Neutrophil (primary cell): ENCODE measurements around the gene RYR2.

Source experiments
- H3K27ac ChIP-seq: fragments of 200-600 bp; sonication (generic); 2 replicates; pipeline ENCODE4 v1.5.1; 2016; ENCODE audit warnings: mild to moderate bottlenecking, moderate library complexity
- H3K27me3 ChIP-seq: fragments of 200-600 bp; sonication (generic); 2 replicates; pipeline ENCODE4 v1.6.0; 2016; ENCODE audit warnings: mild to moderate bottlenecking
- H3K36me3 ChIP-seq: fragments of 200-600 bp; sonication (generic); 2 replicates; pipeline ENCODE4 v1.5.1; 2017
- H3K4me1 ChIP-seq, 2 experiments: fragments of 200-600 bp in 1 of 2; sonication (generic) in 1 of 2; 1 replicate in 1 of 2; 2 replicates in 1 of 2; pipeline versions ENCODE4 v1.5.1 to v1.6.1; 2013 to 2016; ENCODE audit warnings: low read depth in 1 of 2, low read length in 1 of 2, mild to moderate bottlenecking in 1 of 2, moderate library complexity in 1 of 2; ENCODE audit not compliant: control insufficient read depth in 1 of 2, insufficient read depth in 1 of 2
- H3K4me3 ChIP-seq, 2 experiments: fragments of 200-600 bp in 1 of 2; sonication (generic) in 1 of 2; 1 replicate in 1 of 2; 2 replicates in 1 of 2; pipeline ENCODE4 v1.5.1; 2013 to 2016; ENCODE audit warnings: low read depth in 1 of 2, low read length in 1 of 2, mild to moderate bottlenecking in 1 of 2, moderate library complexity in 1 of 2
- H3K9me3 ChIP-seq: fragments of 200-600 bp; sonication (generic); 2 replicates; pipeline ENCODE4 v1.5.1; 2016
- TF ChIP-seq, protein P1 (sequence below): fragments of 200-600 bp; sonication (generic); IDR thresholded peaks from 2 replicates; pipeline ENCODE4 v1.5.1; 2016; ENCODE audit warnings: antibody characterized with exemption

Gene RYR2

DNA sequence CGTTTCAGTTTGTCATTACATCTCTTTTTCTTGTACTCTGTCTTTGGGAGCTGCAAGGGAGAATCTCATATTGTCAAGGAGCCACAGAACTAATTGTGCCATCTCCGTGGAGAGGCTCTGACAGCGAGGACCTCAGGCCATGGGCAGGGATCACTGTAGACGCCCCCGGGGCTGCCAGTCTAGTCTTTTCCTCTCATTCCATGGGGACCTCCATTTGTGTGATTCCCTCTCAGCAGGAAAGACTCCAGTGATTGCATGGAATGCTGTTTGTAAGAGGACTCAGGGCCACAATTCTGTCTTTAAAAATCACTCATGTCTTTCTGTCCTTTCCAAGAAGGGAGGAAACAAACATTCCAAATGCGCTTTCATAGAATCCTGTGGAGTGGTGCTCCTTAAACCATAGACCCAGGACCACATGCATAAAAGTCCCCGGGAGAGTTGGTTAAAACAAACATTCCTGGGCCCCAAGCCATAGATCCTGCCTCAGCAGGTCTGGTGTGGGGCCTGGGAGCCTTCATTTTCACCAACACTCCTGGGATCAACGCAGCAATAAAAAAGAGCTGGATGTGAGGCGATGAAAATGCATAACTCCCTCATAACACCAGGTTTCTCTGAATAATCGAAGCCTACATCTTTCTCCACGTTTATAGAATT, 744.2 kb downstream of the RYR2 start:
- TF ChIP-seq, protein P1, sequence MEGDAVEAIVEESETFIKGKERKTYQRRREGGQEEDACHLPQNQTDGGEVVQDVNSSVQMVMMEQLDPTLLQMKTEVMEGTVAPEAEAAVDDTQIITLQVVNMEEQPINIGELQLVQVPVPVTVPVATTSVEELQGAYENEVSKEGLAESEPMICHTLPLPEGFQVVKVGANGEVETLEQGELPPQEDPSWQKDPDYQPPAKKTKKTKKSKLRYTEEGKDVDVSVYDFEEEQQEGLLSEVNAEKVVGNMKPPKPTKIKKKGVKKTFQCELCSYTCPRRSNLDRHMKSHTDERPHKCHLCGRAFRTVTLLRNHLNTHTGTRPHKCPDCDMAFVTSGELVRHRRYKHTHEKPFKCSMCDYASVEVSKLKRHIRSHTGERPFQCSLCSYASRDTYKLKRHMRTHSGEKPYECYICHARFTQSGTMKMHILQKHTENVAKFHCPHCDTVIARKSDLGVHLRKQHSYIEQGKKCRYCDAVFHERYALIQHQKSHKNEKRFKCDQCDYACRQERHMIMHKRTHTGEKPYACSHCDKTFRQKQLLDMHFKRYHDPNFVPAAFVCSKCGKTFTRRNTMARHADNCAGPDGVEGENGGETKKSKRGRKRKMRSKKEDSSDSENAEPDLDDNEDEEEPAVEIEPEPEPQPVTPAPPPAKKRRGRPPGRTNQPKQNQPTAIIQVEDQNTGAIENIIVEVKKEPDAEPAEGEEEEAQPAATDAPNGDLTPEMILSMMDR: no peak
- Histone ChIP-seq H3K27ac (no peak overlapping the region), H3K27me3 (no peaks in the 10 kb centered on the region), H3K4me1 (no peaks in the 10 kb centered on the region), H3K36me3 (no peaks in the 10 kb centered on the region), H3K9me3 (no peaks in the 10 kb centered on the region), H3K4me3 (no peak overlapping the region)

DNA sequence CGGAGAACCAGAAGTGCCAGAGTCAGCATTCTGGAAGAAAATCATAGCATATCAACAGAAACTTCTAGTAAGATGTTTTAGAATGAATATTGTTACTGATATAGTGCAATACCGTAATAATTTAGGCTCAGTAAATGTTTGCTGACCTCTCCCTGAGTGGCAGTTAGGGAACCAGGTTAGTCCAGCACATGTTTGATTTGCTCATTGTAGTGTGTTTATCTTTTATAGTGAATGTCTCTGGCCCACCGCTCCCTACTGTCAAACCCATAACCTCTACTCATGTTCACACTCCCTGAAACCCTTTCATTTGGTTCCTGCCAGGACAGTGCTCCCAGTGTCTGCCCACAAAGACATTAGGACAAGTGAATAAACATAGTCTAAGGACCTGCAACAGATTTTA, 746.1 kb downstream of the RYR2 start:
- TF ChIP-seq, protein P1: no peak
- no peaks in the 10 kb centered on the region for H3K4me1 ChIP-seq

DNA sequence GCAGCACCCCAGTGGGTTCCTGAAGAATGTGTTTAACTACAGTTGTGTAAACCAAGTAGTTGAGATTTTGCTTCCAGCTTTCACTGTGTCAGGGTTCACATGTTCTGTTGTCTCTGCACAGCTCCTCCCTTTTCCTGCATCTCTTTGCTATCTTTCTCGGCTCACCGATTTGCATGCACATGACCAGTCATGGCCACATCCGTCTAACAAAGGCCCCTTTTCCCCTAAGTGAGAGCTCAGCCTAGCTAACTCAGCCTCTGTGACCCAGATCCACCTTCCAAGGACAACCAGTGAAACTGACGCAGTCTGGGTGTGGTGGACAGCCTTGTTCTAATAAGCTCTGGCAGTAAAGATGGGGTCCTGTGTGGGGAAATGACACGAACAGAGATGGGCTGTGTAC, 747.6 kb downstream of the RYR2 start:
- H3K27me3 ChIP-seq: no peaks in the 10 kb centered on the region
- TF ChIP-seq, protein P1: no peak

More for the DNA sequence above, 746.1 kb downstream of the RYR2 start:
- no peaks in the 10 kb centered on the region for H3K9me3 ChIP-seq
- no peaks in the 10 kb centered on the region for H3K27me3 ChIP-seq
- no peak overlapping the region for H3K4me3 ChIP-seq
- H3K27ac ChIP-seq: no peak overlapping the region
- no peaks in the 10 kb centered on the region for H3K36me3 ChIP-seq

DNA sequence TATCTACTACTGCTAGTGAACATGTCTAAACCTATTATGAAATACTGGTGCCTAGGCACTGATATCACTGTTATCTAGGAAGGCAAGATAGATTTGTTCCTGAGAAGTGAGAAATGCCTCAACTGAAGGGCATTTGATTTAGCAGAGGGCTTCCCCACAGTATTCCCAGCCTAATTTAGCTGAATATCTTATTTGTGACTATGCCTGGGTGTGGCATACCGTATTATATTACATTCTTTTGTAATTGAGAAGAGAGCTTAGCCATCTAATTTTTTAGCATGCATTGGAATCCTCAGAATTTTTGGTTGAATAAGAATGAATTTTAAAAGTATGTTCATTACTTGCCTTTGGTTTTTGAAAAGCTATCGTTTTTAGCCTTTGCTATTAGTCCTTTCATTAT, 749.6 kb downstream of the RYR2 start:
- no peaks in the 10 kb centered on the region for H3K4me1 ChIP-seq
- TF ChIP-seq, protein P1: no peak
- H3K4me3 ChIP-seq: no peak overlapping the region
- no peaks in the 10 kb centered on the region for H3K9me3 ChIP-seq
- no peaks in the 10 kb centered on the region for H3K27me3 ChIP-seq
- no peak overlapping the region for H3K27ac ChIP-seq
- H3K36me3 ChIP-seq: no peaks in the 10 kb centered on the region

More for the DNA sequence above, 747.6 kb downstream of the RYR2 start:
- H3K9me3 ChIP-seq: no peaks in the 10 kb centered on the region
- no peaks in the 10 kb centered on the region for H3K4me1 ChIP-seq
- H3K36me3 ChIP-seq: no peaks in the 10 kb centered on the region
- H3K27ac ChIP-seq: no peak overlapping the region
- H3K4me3 ChIP-seq: no peak overlapping the region

DNA sequence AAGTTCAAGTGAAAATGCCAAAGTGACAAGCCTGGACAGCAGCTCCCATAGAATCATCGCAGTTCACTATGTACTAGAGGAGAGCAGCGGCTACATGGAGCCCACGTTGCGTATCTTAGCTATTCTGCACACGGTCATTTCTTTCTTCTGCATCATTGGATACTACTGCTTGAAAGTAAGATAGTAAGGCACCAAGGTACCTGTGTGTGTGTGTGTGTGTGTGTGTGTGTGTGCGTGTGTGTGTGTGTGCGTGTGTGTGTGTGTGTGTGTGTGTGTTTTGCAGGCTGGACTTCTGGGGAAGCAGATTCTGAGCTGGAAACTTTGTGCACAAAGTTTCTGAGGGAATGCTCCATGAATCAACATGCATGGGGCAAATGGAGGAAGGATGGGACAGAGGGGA, 750.2 kb downstream of the RYR2 start:
- TF ChIP-seq, protein P1: no peak
- Histone ChIP-seq H3K4me1 (no peaks in the 10 kb centered on the region), H3K27ac (no peak overlapping the region), H3K9me3 (no peaks in the 10 kb centered on the region), H3K36me3 (no peaks in the 10 kb centered on the region), H3K4me3 (no peak overlapping the region), H3K27me3 (no peaks in the 10 kb centered on the region)
